Right lobe of liver (tissue), 4 donors: Measurements from ENCODE around the gene PPP1R3A.

Source experiments
- POLR2A ChIP-seq: fragments of 450-650 bp; IDR thresholded peaks from one replicate; pipeline ENCODE4 v1.6.1; 2017; ENCODE audit warnings: antibody characterized with exemption, mild to moderate bottlenecking
- TF ChIP-seq, protein P1 (sequence below), 4 donors: fragments of 200-600 bp in 3 of 4; fragments of 450-650 bp in 1 of 4; IDR thresholded peaks; one replicate each; pipeline versions ENCODE4 v1.5.1 to v1.8.0; 2016 to 2022; ENCODE audit warnings: antibody characterized with exemption in 4 of 4, mild to moderate bottlenecking in 2 of 4
- donor health status: DM: no; HTN: no; CAD: no.
- donor health status: DM: no; HTN: no; CAD: no.
- donor health status: DM: no; HTN: yes; CAD: no.

GRCh38 chr7:113891031-113891350 lies 27.8 kb downstream of the PPP1R3A start:
- TF ChIP-seq, protein P1, sequence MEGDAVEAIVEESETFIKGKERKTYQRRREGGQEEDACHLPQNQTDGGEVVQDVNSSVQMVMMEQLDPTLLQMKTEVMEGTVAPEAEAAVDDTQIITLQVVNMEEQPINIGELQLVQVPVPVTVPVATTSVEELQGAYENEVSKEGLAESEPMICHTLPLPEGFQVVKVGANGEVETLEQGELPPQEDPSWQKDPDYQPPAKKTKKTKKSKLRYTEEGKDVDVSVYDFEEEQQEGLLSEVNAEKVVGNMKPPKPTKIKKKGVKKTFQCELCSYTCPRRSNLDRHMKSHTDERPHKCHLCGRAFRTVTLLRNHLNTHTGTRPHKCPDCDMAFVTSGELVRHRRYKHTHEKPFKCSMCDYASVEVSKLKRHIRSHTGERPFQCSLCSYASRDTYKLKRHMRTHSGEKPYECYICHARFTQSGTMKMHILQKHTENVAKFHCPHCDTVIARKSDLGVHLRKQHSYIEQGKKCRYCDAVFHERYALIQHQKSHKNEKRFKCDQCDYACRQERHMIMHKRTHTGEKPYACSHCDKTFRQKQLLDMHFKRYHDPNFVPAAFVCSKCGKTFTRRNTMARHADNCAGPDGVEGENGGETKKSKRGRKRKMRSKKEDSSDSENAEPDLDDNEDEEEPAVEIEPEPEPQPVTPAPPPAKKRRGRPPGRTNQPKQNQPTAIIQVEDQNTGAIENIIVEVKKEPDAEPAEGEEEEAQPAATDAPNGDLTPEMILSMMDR (IDR thresholded peaks at IDR 0.05) = no peak
- no peak for TF ChIP-seq POLR2A
